HG03565 (cell line): ENCODE data around the gene CMSS1.

Experiments
- ATAC-seq: cut with Tn5 transposase; IDR thresholded peaks from one replicate; pipeline ENCODE4 v1.9.1; 2021; ENCODE audit warnings: mild to moderate bottlenecking, moderate library complexity; ENCODE audit not compliant: unreplicated experiment

CMSS1 gene

DNA sequence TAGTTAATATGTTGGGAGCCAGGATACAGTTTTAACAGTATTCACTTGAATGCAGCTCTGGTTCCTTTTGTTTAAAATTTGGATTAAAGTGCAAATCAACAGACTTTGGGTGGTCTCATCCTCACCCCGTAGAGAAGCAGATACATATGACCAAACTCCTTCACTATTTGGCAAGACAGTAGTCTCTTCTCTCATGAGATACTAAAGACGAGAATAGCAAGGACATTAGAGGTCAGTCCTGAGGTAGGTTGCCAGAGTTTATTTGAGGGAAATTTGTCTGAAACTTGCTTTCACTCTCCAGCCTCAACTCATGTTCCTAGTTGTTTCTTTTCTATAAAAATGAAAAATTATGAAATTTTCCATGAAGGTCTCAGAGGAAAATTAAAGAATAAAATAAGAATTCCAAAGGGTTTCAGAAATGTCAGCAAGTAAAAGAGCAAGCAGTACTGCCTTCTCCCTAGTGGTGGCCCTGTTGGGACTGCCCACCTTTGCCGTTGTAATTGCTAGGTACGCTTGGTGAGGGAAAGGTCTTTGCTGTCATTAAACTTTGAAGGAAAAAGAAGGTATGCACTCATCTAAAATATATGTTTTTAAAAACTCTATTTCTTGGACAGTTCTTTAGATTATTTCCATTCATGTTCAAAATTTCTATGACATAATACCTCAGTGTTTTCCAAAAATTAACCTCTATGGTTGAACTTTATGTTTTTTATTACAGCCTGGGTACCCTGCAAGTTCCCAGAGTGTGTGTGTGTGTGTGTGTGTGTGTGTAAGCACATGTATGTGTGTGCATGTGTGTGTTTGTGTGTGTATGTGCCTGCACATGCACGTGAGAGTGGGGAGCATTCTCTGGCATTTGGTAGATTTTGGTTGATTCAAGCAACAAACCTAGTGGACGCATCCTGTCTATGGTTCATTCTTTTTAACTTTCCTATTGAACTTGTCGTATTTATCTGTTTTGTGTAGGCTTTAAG, 111.4 kb downstream of the CMSS1 start:
- no peak for ATAC-seq

DNA sequence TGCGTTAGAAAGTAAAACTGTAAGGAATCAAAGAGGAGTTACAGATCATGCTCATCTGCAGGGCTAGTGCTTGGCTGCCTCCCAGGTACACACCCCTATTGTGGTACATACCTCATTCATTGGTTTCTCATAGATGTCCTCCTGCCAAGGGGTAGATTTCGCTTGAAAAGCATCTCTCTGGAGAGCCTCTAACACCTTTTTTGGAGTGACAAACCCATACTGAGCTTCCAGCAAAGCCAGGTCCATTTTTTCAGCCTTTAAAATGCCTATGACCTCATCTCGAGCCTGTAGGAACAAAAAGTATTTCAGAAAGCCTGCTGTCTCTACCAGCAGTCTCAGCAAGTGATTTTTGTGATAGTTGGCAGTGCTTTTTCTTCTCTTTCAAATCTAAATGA, 112.1 kb downstream of the CMSS1 start:
- ATAC-seq = no peak

DNA sequence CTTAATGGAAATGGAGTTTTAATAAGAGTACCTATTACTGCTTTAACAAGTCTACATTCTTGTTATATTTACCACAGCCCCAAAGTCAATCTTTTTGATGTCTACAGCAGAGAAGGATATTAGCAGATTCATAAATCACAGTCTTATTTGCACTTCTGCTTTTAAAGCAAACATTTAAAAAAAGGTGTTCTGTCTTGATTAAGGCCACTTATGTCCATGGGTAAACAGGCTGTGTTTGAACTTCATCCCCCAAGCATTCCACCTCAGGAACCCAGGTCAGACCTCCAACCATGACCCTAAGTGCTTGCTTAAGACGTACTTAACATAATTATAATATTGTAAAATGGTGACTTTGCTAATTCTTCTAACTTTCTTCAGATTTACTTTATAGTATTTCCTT, 113.4 kb downstream of the CMSS1 start:
- no peak for ATAC-seq

GRCh38 chr3:99933971-99934750, 116.5 kb downstream of the CMSS1 start:
- ATAC-seq = no peak

DNA sequence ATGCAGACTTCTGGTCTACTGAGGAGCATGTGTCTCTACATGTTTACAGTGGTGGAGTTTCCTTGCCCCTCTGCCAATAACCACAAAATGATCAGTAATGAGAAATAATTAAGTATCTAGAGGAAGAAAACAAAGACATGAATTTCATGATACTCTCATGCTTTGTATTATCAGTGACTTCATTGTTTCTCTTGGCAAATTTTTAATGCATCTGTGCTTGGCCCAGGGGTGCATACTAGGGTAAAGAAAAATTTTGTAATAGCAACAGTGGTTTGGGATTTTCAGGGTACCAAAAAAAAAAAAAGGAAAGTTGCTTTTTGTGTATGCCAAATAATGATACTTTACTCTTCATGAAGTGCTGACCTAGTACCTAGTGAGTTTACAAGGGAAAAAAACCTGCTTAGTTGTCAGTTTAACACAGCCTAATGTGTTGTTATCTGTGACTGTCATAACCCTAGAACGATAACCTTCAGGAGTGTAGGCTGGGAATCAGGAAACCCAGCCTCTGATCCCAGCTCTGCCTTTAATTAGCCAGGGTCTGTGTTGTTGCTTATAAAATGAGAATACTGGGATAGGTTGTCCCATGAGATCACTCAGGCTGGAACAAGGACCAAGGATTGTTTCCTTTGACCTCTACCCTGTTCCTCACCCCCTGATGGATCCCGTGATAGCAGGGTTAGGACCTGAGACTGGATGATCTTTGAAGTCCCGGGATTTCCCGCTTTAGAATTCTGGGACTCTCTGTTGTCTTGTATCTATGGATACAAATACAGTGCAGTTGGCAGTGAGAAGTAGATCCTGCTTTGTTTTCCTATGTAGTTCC, 117.5 kb downstream of the CMSS1 start:
- no peak for ATAC-seq

DNA sequence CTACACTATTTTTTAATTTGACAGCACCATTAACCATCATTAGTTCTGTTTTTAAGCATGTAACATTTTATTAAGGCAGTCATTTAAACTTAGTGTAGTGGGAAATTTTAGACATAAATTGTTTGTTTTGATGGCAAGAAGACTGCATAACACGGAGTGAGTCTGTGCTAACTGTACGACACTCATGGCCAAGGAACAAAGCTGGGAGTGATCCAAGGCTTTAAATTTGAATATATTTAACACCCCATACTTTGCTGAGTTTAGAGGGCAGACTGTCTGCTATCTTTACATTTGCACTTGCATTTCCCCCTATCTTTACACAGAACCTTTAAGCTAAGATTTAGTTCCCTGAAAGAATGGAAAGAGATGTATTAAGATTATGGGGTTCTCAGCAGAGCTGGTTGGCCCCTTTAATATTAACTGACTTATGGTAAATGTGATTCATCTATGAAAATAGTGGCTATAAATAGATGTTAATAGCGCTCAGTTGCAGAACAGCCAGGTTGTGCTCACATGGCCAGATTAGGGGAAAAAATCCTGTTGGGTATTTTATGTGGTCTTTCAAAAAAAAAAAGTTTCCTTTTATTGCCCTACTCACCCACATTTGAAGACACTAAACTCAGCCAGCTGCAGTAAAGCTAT, 120.7 kb downstream of the CMSS1 start:
- no peak for ATAC-seq

GRCh38 chr3:99939876-99940275, 122.2 kb downstream of the CMSS1 start:
- no peak for ATAC-seq

DNA sequence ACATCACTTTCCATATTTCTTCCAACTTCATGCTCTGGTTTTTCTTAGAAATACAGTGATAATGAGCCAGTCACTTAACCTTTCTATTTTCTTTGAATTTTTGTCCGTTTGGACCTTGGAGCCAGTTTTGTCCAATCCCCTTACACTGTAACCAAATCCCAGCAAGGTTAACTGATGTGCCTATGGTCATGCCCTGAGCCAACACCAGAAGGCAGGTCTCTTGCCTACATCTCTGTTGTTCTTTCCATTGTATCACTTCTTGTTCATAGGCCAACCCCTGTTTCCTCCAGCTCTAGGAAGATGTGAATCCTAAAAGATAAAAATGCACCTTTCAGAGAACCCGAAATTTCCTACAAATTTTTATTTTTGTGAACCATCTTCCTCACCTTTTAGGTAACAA, 122.7 kb downstream of the CMSS1 start:
- no peak for ATAC-seq

DNA sequence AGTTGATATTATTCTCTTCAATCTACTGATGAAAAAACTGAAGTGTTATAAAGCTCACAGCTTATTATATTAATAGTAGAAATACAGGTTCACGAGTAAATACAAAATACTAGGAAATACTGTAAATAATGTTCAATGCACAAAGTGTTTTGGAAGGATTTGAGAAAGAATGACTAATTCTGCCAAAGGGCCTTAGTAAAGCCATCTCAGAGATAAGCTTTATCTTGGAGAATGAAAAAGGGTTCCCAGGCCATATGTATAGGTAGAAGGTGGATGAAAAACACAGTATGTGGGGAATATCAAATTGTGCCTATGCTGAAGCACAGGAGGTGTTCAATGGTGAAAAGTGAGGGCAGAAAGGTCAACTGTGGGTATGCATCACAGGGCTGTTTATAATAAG, 123.5 kb downstream of the CMSS1 start:
- no peak for ATAC-seq

DNA sequence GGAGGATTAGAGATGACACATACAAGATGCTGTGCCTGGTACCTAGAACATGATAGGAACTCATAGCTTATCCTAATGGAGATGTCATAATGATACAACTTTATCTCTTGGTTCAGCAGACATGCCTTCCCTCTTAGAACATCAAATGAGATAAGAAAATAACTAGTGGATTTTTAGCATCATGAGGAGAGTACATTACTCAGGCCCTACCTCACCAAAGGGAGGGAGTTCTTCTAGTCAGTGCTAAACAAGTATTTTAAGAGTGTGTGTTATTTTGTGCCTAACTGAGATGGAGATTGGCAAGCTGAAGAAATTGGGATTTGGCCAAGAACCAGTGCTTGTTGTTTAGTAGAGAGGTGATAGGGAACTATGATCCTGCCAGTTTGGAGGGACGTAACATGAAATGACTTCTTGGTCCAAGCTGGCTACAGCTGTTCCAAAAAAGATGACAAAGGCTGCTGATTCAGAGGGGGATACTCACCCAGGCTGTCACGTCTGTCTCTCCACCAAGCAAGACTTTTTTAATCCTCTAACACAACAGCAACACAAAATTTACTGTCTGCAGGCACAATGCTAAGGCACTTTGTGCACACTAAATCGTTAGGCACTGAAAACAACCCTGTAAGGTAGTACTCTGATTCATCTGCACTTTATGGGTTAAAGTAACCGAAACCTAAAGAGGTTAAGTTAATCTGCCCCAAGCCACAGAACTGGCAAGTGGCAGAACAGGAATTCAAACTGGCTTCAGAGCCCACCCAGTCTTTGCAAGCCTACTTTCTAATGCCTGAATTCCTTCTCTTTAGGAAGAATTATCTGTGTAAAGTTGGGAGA, 126.5 kb downstream of the CMSS1 start:
- no peak for ATAC-seq

GRCh38 chr3:99945328-99945995, 127.8 kb downstream of the CMSS1 start:
- ATAC-seq = no peak

DNA sequence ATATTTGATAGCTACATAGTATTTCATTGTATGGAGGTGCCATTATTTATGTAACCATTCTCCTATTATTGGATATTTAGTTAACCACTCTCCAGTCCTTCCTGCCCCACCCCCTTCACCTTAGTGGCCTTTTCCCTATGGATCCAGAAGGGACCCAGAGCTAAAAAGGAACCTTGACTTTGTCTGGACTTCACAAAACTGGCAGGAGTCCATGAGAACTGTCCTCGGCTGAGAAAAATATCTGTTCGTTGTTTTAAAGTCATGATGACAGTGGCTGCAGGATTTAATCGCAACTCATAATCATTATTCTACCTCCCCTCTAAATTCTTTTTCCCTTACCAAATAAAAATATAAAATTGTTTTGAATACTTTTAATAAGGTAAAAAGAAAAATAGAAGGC, 129.7 kb downstream of the CMSS1 start:
- no peak for ATAC-seq

DNA sequence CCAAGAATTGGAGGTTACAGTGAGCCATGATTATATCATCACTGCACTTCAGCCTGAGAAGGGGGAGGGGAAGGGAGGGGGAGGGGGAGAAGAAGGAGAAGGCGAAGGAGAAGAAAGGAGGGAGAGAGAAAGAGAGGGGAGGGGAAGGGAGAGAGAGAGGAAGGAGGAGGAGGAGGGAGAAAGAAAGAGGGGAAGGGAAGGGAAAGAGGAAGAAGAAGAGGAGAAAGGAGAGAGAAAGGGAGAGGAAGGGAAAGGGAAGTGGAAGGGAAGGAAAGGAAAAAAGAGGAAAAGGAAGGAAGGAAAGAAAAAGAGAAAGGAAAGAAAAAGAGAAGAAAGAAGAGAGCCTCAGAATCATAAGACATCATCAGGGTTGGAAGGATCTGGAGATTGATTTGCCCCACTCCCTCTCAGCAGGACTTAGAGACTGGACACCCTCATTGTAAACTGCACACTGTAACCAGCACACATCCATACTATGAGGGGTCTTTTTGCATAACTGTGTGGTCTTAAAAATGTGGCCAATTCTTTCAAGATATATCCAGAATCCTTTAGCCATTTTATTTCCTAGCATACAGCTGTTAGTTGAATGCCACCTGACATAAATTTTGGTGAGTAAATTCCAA, 130.9 kb downstream of the CMSS1 start:
- ATAC-seq = no peak

- no peak for ATAC-seq
These were observed 132.5 kb downstream of the CMSS1 start for GRCh38 chr3:99949956-99950670.

- ATAC-seq = no peak
These were observed 133.3 kb downstream of the CMSS1 start for GRCh38 chr3:99950921-99951320.

DNA sequence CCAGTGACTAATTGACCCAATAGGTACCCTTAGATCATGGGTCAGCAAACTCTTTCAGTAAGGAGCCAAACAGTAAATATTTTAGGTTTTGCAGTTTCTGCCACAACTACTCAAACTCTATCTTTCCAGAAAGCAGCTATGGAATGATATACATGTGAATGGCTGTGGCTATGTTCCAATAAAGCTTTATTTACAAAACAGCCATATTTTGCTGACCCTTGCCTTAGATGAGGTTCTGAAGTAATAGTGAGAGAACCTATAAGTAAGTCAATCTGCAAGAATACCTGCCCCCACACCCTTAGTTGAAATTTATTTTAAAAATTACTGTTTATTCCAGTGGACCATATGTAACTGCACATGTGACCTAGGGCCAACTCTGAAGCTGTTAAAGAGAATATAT, 134.0 kb downstream of the CMSS1 start:
- no peak for ATAC-seq

- no peak for ATAC-seq
These were observed 134.6 kb downstream of the CMSS1 start for GRCh38 chr3:99952306-99952705.

- no peak for ATAC-seq
These were observed 135.9 kb downstream of the CMSS1 start for GRCh38 chr3:99953596-99953995.
